ENCODE data around the gene ETS1.

- TF ChIP-seq REST (IDR thresholded peaks at IDR 0.05; ENCODE audit: low read depth) (no peak), USF1 (IDR thresholded peaks at IDR 0.05) (no peak), CEBPB (IDR thresholded peaks at IDR 0.05) (no peak), CREB1 (IDR thresholded peaks at IDR 0.05; ENCODE audit: low read depth) (no peak), TAF1 (IDR thresholded peaks at IDR 0.05; ENCODE audit: low read depth) (no peak), RAD21 (IDR thresholded peaks at IDR 0.05; ENCODE audit: low read depth) (no peak), NFIC (IDR thresholded peaks at IDR 0.05) (no peak), TCF12 (IDR thresholded peaks at IDR 0.05; ENCODE audit: low read depth) (no peak), EP300 (IDR thresholded peaks at IDR 0.05; ENCODE audit: borderline replicate concordance) (no peak), FOXM1 (IDR thresholded peaks at IDR 0.05; ENCODE audit: borderline replicate concordance, low read depth) (no peak), MAX (IDR thresholded peaks at IDR 0.05) (no peak), TEAD4 (IDR thresholded peaks at IDR 0.05) (no peak)
Measured at GRCh38 chr11:128509621-128510389, 77.6 kb downstream of the ETS1 start.

Data from Ishikawa (cell line).